CD4-positive, alpha-beta T cell (primary cell): Measurements from ENCODE around the gene USP12. TPM values are rescaled to one million over a fixed set of nuclear protein-coding genes. Genes with fewer than 3 reads are reported as not detected.

Source experiments
- ATAC-seq: fragments of 200-7000 bp; cut with Tn5 transposase; one replicate; pipeline ENCODE4 v1.10.0; 2022; ENCODE audit warnings: mild to moderate bottlenecking; ENCODE audit not compliant: poor library complexity
- CTCF ChIA-PET: fragments of 350-600 bp; sonication (Branson Sonifier 250); formaldehyde crosslinking; loops from one replicate; lab custom pipeline; 2021; ENCODE audit warnings: antibody characterized with exemption, inconsistent platforms; lab: Charles Lee
- POLR2A ChIA-PET: fragments of 350-600 bp; sonication (Branson Sonifier 250); formaldehyde crosslinking; loops from one replicate; lab custom pipeline; 2021; ENCODE audit warnings: antibody characterized with exemption, inconsistent platforms; lab: Charles Lee
- DNase-seq, 14 experiments: peaks; one replicate each; pipeline ENCODE4 v3.0.0-alpha.2; 2013 to 2020; ENCODE audit warnings: mixed read lengths in 2 of 14
- H3K27ac ChIP-seq, 2 donors: one replicate each; pipeline versions ENCODE4 v1.5.1 to v1.7.0; 2013; ENCODE audit warnings: low read length in 2 of 2, low read depth in 1 of 2, mild to moderate bottlenecking in 1 of 2
- H3K27me3 ChIP-seq, 2 experiments: 1 replicate in 1 of 2; 2 replicates in 1 of 2; pipeline versions ENCODE4 v1.6.1 to v1.7.0; 2013; ENCODE audit warnings: low read length in 2 of 2, control low read depth in 1 of 2, mild to moderate bottlenecking in 1 of 2, moderate library complexity in 1 of 2; ENCODE audit not compliant: insufficient read depth in 2 of 2, control insufficient read depth in 1 of 2
- H3K36me3 ChIP-seq: one replicate; pipeline ENCODE4 v1.6.1; 2013; ENCODE audit warnings: low read length, control low read depth; ENCODE audit not compliant: insufficient read depth
- H3K4me1 ChIP-seq: one replicate; pipeline ENCODE4 v1.6.1; 2013; ENCODE audit warnings: low read length, control low read depth; ENCODE audit not compliant: insufficient read depth
- H3K4me3 ChIP-seq: one replicate; pipeline ENCODE4 v1.5.1; 2013; ENCODE audit warnings: mild to moderate bottlenecking, low read length, moderate library complexity
- H3K9me3 ChIP-seq, 2 experiments: 1 replicate in 1 of 2; 2 replicates in 1 of 2; pipeline versions ENCODE4 v1.6.1 to v1.7.0; 2013; ENCODE audit warnings: low read length in 2 of 2, mild to moderate bottlenecking in 2 of 2, control low read depth in 1 of 2, moderate library complexity in 1 of 2; ENCODE audit not compliant: control insufficient read depth in 1 of 2, insufficient read depth in 1 of 2
- H3K27ac Mint-ChIP-seq: one replicate; pipeline ENCODE4 v1.8.0; 2020; ENCODE audit warnings: mixed read lengths
- H3K27me3 Mint-ChIP-seq: one replicate; pipeline ENCODE4 v1.8.0; 2021; ENCODE audit warnings: mixed read lengths
- H3K36me3 Mint-ChIP-seq: one replicate; pipeline ENCODE4 v1.8.0; 2021; ENCODE audit warnings: low read depth, mixed read lengths
- H3K4me1 Mint-ChIP-seq: one replicate; pipeline ENCODE4 v1.8.0; 2021; ENCODE audit warnings: low read depth, mixed read lengths
- H3K4me3 Mint-ChIP-seq: one replicate; pipeline ENCODE4 v1.8.0; 2020; ENCODE audit warnings: mild to moderate bottlenecking, mixed read lengths
- H3K9me3 Mint-ChIP-seq: one replicate; pipeline ENCODE4 v1.8.0; 2020; ENCODE audit warnings: mixed read lengths
- CTCF ChIP-seq: fragments of 200-600 bp; IDR thresholded peaks from one replicate; pipeline ENCODE4 v1.8.0; 2022; ENCODE audit warnings: antibody characterized with exemption, mild to moderate bottlenecking
- intact Hi-C, 2 experiments: fragments of 100-400 bp; cut with DNase I in 1 of 2; cut with micrococcal nuclease in 1 of 2; formaldehyde crosslinking; loops; one replicate each; pipeline versions ENCODE4 v1.15.1 to v1.9.0; 2023 to 2025; cut with DNase I, micrococcal nuclease
- total RNA-seq, 174 experiments: library from RNA in 2 of 174; stranded (reverse) in 2 of 174; gene quantifications; one replicate each; pipeline ENCODE4 v1.2.3 and lab custom pipeline; 2021 to 2026

The USP12 gene
- total RNA-seq, 2 experiments from 2014 or later, result 56.9 to 58.8 TPM

- ATAC-seq (no peak), DNase-seq (no peak)
- Mint-ChIP-seq H3K36me3 (peaks cover 39% of the 10 kb centered on the region), H3K4me1 (peaks cover 84% of the 10 kb centered on the region), H3K27ac (no peak overlapping the region), H3K27me3 (no peaks in the 10 kb centered on the region), H3K9me3 (peaks cover 3% of the 10 kb centered on the region), H3K4me3 (no peak overlapping the region)
- Histone ChIP-seq H3K27me3 (no peaks in the 10 kb centered on the region), H3K36me3 (no peaks in the 10 kb centered on the region), H3K27ac (no peak overlapping the region), H3K4me3 (no peak overlapping the region), H3K4me1 (peaks cover 13% of the 10 kb centered on the region), H3K9me3 (peaks cover 0 to 2% of the 10 kb centered on the region in 2 experiments)
- intact Hi-C loops, result no loop called here
- no peak for TF ChIP-seq CTCF
- CTCF ChIA-PET, result no interaction called here
- POLR2A ChIA-PET, result no interaction called here
These were observed 36.6 kb downstream of the USP12 start for GRCh38 chr13:27135023-27135422.

- DNase-seq, result no peak
- H3K27me3 ChIP-seq, result no peaks in the 10 kb centered on the region
- H3K36me3 Mint-ChIP-seq, result peaks cover 33% of the 10 kb centered on the region
- peaks cover 81% of the 10 kb centered on the region for H3K4me1 Mint-ChIP-seq
- no peak for ATAC-seq
- peaks cover 0 to 4% of the 10 kb centered on the region in 2 experiments for H3K9me3 ChIP-seq
- ChIA-PET POLR2A (no interaction called here), CTCF (interaction anchor here (0.9 kb wide), 1 partner anchor 14 kb away, joined by 3 read pairs; no protein-coding TSS in a partner anchor)
- no peak overlapping the region for H3K27ac ChIP-seq
- H3K4me3 ChIP-seq, result no peak overlapping the region
- no peak overlapping the region for H3K4me3 Mint-ChIP-seq
- H3K9me3 Mint-ChIP-seq, result peaks cover 3% of the 10 kb centered on the region
- H3K27me3 Mint-ChIP-seq, result no peaks in the 10 kb centered on the region
- intact Hi-C loops, result loop anchor here in 1 of 2 experiments (5.0 kb wide), 1 partner anchor 38 kb away; the partner anchor contains the start of gene USP12
- no peak overlapping the region for H3K27ac Mint-ChIP-seq
- H3K36me3 ChIP-seq, result no peaks in the 10 kb centered on the region
- peaks cover 19% of the 10 kb centered on the region for H3K4me1 ChIP-seq
- TF ChIP-seq CTCF, result no peak
These were observed 37.7 kb downstream of the USP12 start for GRCh38 chr13:27133889-27134288.

GRCh38 chr13:27132538-27132937, 39.1 kb downstream of the USP12 start:
- Mint-ChIP-seq H3K4me3 (peak overlapping the region; percentile 36), H3K27me3 (no peaks in the 10 kb centered on the region), H3K4me1 (peaks cover 81% of the 10 kb centered on the region), H3K9me3 (peaks cover 3% of the 10 kb centered on the region), H3K27ac (peak overlapping the region; percentile 72), H3K36me3 (peaks cover 41% of the 10 kb centered on the region)
- DNase-seq (no peak), ATAC-seq (no peak)
- TF ChIP-seq CTCF, result no peak
- peaks cover 19% of the 10 kb centered on the region for H3K4me1 ChIP-seq
- no peaks in the 10 kb centered on the region for H3K27me3 ChIP-seq
- POLR2A ChIA-PET, result no interaction called here
- CTCF ChIA-PET, result no interaction called here
- no peak overlapping the region for H3K4me3 ChIP-seq
- intact Hi-C loops, result loop anchor here in 1 of 2 experiments (5.0 kb wide), 1 partner anchor 40 kb away; the partner anchor contains the start of gene USP12
- H3K27ac ChIP-seq, result no peak overlapping the region
- no peaks in the 10 kb centered on the region for H3K36me3 ChIP-seq
- H3K9me3 ChIP-seq, result peaks cover 0 to 4% of the 10 kb centered on the region in 2 experiments
